Astrocyte (in vitro differentiated cells and primary cell): ENCODE results near the gene NFATC3. TPM values are rescaled to one million over a fixed set of nuclear protein-coding genes. Genes with fewer than 3 reads are reported as not detected.

Experiments
- DNase-seq: peaks from one replicate; pipeline ENCODE4 v3.0.0-alpha.2; 2010; ENCODE audit warnings: low read depth
- FAIRE-seq: peaks from 2 replicates; lab custom pipeline; 2011; peaks lifted over from hg19 to GRCh38; lab: Jason Lieb, UNC
- H2AFZ ChIP-seq: 2 replicates; pipeline ENCODE4 v1.6.0; 2012; ENCODE audit warnings: low read depth, low read length, inconsistent platforms
- H3K27ac ChIP-seq: 2 replicates; pipeline ENCODE4 v1.5.1; 2011; ENCODE audit warnings: low read depth, low read length, inconsistent platforms
- H3K27me3 ChIP-seq: 2 replicates; pipeline ENCODE4 v1.6.0; 2011; ENCODE audit warnings: low read length, inconsistent platforms; ENCODE audit not compliant: insufficient read depth
- H3K36me3 ChIP-seq: 2 replicates; pipeline ENCODE4 v1.5.1; 2011; ENCODE audit warnings: low read length, inconsistent platforms; ENCODE audit not compliant: insufficient read depth
- H3K4me1 ChIP-seq: 2 replicates; pipeline ENCODE4 v1.5.1; 2011; ENCODE audit warnings: low read length, inconsistent platforms; ENCODE audit not compliant: insufficient read depth
- H3K4me2 ChIP-seq: 2 replicates; pipeline ENCODE4 v1.6.0; 2012; ENCODE audit warnings: low read length, inconsistent platforms
- H3K4me3 ChIP-seq: 2 replicates; pipeline ENCODE4 v1.5.1; 2011; ENCODE audit warnings: low read depth, mild to moderate bottlenecking, low read length, inconsistent platforms; ENCODE audit not compliant: insufficient read depth
- H3K79me2 ChIP-seq: 2 replicates; pipeline ENCODE4 v1.6.0; 2012; ENCODE audit warnings: mild to moderate bottlenecking, low read length, inconsistent platforms; ENCODE audit not compliant: insufficient read depth
- H3K9ac ChIP-seq: 2 replicates; pipeline ENCODE4 v1.6.0; 2012; ENCODE audit warnings: mild to moderate bottlenecking, low read length, inconsistent platforms
- H3K9me3 ChIP-seq: 2 replicates; pipeline ENCODE4 v1.5.1; 2012; ENCODE audit warnings: low read depth, mild to moderate bottlenecking, low read length, inconsistent platforms; ENCODE audit not compliant: insufficient read depth
- H4K20me1 ChIP-seq: 2 replicates; pipeline ENCODE4 v1.6.0; 2012; ENCODE audit warnings: low read length, inconsistent platforms; ENCODE audit not compliant: insufficient read depth
- H3K27ac Mint-ChIP-seq: one replicate; pipeline ENCODE4 v1.8.0; 2021; ENCODE audit warnings: mild to moderate bottlenecking, mixed read lengths; ENCODE audit not compliant: unreplicated experiment
- H3K27me3 Mint-ChIP-seq: one replicate; pipeline ENCODE4 v1.8.0; 2021; ENCODE audit warnings: low read depth, mixed read lengths; ENCODE audit not compliant: unreplicated experiment
- H3K36me3 Mint-ChIP-seq: one replicate; pipeline ENCODE4 v1.8.0; 2021; ENCODE audit warnings: low read depth, mixed read lengths; ENCODE audit not compliant: unreplicated experiment
- H3K4me1 Mint-ChIP-seq: one replicate; pipeline ENCODE4 v1.8.0; 2021; ENCODE audit warnings: low read depth, mixed read lengths; ENCODE audit not compliant: unreplicated experiment
- H3K4me3 Mint-ChIP-seq: one replicate; pipeline ENCODE4 v1.8.0; 2021; ENCODE audit warnings: mild to moderate bottlenecking, moderate library complexity, mixed read lengths; ENCODE audit not compliant: unreplicated experiment
- H3K9me3 Mint-ChIP-seq: one replicate; pipeline ENCODE4 v1.8.0; 2021; ENCODE audit warnings: mild to moderate bottlenecking, mixed read lengths; ENCODE audit not compliant: unreplicated experiment
- CTCF ChIP-seq: IDR thresholded peaks from 2 replicates; pipeline ENCODE4 v1.5.1; 2011; ENCODE audit warnings: low read depth, mild to moderate bottlenecking, inconsistent platforms, low read length, moderate library complexity; ENCODE audit not compliant: insufficient read depth
- EZH2 ChIP-seq: IDR thresholded peaks from 2 replicates; pipeline ENCODE4 v1.6.1; 2012; ENCODE audit warnings: mild to moderate bottlenecking, low read length, inconsistent platforms; ENCODE audit not compliant: insufficient read depth
- total RNA-seq: library from RNA; stranded (reverse); gene quantifications from 2 replicates; pipeline ENCODE4 v1.2.1, GENCODE V29; 2021

The NFATC3 gene
- total RNA-seq, 1 donor from 2014 or later = 34.0 TPM

GRCh38 chr16:68202091-68202519, 116.9 kb downstream of the NFATC3 start:
- TF ChIP-seq CTCF (no peak), EZH2 (no peak)
- Histone ChIP-seq H3K27ac (no peak overlapping the region), H3K4me3 (no peak overlapping the region), H3K4me1 (peaks cover 9% of the 10 kb centered on the region), H4K20me1 (peaks cover 19% of the 10 kb centered on the region), H3K4me2 (no peak overlapping the region), H3K27me3 (no peaks in the 10 kb centered on the region), H3K9ac (no peak overlapping the region), H3K79me2 (no peaks in the 10 kb centered on the region), H3K36me3 (no peaks in the 10 kb centered on the region), H2AFZ (no peak overlapping the region), H3K9me3 (no peaks in the 10 kb centered on the region)
- Mint-ChIP-seq H3K4me1 (peaks cover 9% of the 10 kb centered on the region), H3K4me3 (no peak overlapping the region), H3K36me3 (no peaks in the 10 kb centered on the region), H3K9me3 (no peaks in the 10 kb centered on the region), H3K27ac (no peak overlapping the region), H3K27me3 (no peaks in the 10 kb centered on the region)
- DNase-seq (no peak), FAIRE-seq (no peak)

GRCh38 chr16:68206245-68206644, 121.1 kb downstream of the NFATC3 start:
- peaks cover 2% of the 10 kb centered on the region for H3K36me3 Mint-ChIP-seq
- DNase-seq (no peak), FAIRE-seq (no peak)
- peaks cover 1% of the 10 kb centered on the region for H3K4me1 Mint-ChIP-seq
- Histone ChIP-seq H3K36me3 (no peaks in the 10 kb centered on the region), H3K4me3 (no peak overlapping the region), H3K4me2 (no peak overlapping the region), H3K9ac (no peak overlapping the region), H2AFZ (no peak overlapping the region), H4K20me1 (peaks cover 3% of the 10 kb centered on the region), H3K9me3 (no peaks in the 10 kb centered on the region), H3K79me2 (peaks cover 4% of the 10 kb centered on the region), H3K27me3 (no peaks in the 10 kb centered on the region), H3K4me1 (no peaks in the 10 kb centered on the region), H3K27ac (no peak overlapping the region)
- H3K4me3 Mint-ChIP-seq = no peak overlapping the region
- TF ChIP-seq CTCF (no peak), EZH2 (no peak)
- H3K9me3 Mint-ChIP-seq = no peaks in the 10 kb centered on the region
- no peak overlapping the region for H3K27ac Mint-ChIP-seq
- no peaks in the 10 kb centered on the region for H3K27me3 Mint-ChIP-seq

DNA sequence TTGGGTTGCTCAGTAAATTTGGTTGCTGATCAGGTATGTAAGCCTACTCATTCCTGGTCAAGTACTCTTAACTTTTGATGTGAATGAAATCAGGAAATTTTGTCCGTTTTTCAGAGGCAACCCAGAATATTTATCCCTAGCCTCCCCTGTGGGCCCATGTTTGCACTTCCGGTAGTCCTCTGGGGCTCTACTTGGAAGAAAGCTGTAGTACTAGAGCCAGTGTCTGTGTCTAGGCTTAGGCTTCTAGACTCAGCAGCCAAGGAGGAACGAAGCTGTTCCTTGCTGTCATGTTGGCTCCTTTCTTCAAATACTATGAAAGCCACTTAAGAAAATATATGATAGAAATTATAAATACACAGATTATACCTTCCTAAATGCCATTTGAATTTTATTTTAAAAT, 129.6 kb downstream of the NFATC3 start:
- Histone ChIP-seq H2AFZ (no peak overlapping the region), H3K4me1 (no peaks in the 10 kb centered on the region), H3K4me2 (no peak overlapping the region), H3K9ac (no peak overlapping the region), H3K9me3 (no peaks in the 10 kb centered on the region), H3K27me3 (no peaks in the 10 kb centered on the region), H3K27ac (no peak overlapping the region), H3K79me2 (peaks cover 4% of the 10 kb centered on the region), H4K20me1 (peaks cover 7% of the 10 kb centered on the region), H3K4me3 (no peak overlapping the region), H3K36me3 (no peaks in the 10 kb centered on the region)
- H3K27me3 Mint-ChIP-seq = no peaks in the 10 kb centered on the region
- H3K9me3 Mint-ChIP-seq = no peaks in the 10 kb centered on the region
- DNase-seq = no peak
- no peak for FAIRE-seq
- peaks cover 7% of the 10 kb centered on the region for H3K36me3 Mint-ChIP-seq
- no peak overlapping the region for H3K27ac Mint-ChIP-seq
- no peak overlapping the region for H3K4me3 Mint-ChIP-seq
- H3K4me1 Mint-ChIP-seq = peaks cover 3% of the 10 kb centered on the region
- TF ChIP-seq CTCF (no peak), EZH2 (no peak)
